Retinal pigment epithelial cell (primary cell): ENCODE measurements around the gene UBE3C.
"Not testable (repeated sequence)": the region's sequence is repeated elsewhere in the genome, so short reads cannot be mapped to it uniquely, and the experiment has no call there.

Source experiments
- DNase-seq: peaks from one replicate; pipeline ENCODE4 v3.0.0-alpha.2; 2010; ENCODE audit warnings: low read depth
- H3K4me3 ChIP-seq: 2 replicates; pipeline ENCODE4 v1.5.1; 2011; ENCODE audit warnings: mild to moderate bottlenecking, low read length, control low read depth, moderate library complexity
- CTCF ChIP-seq: conservative IDR thresholded peaks from 2 replicates; pipeline ENCODE4 v1.5.1; 2011; ENCODE audit warnings: low read depth, low read length, control low read depth, inconsistent platforms

UBE3C gene

DNA sequence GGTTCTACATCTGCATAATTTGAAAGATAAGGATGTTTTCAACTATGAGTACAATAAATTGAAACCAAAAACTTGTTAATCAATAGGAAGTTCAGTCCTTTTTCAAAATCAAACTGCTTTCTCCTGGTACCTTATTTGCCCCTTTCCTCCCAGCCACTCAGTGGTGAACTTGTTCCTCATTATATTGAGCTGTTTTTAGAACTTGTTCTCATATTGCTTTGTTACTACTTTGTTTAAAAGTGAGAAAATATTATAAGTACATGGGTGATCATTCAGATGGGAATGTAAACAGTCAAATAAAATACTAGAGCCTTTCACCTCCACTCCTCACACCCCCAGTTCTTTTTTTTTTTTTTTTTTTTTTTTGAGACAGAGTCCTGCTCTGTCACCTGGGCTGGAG is 17.2 kb downstream of the UBE3C start:
- no peak for DNase-seq
- H3K4me3 ChIP-seq: no peak overlapping the region
- TF ChIP-seq CTCF: no peak

- H3K4me3 ChIP-seq: no peak overlapping the region
- DNase-seq: no peak
- TF ChIP-seq CTCF: no peak
Measured at GRCh38 chr7:157158400-157158799, 19.7 kb downstream of the UBE3C start.

DNA sequence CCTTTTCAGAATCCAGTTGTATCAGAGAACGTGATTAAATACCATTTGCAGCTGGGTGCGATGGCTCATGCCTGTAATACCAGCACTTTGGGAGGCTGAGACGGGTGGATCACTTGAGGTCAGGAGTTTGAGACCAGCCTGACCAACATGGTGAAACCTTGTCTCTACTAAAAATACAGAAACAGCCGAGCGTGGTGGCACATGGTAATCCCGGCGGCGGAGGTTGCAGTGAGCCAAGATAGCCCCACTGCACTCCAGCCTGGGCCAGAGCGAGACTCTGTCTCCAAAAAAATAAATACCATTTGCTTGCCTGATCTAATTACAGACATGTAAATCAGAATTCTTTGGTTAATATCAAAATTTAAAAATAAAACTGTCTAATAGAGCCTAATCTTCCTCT is 20.8 kb downstream of the UBE3C start:
- not testable (repeated sequence) for H3K4me3 ChIP-seq, DNase-seq

- no peak for DNase-seq
- no peak overlapping the region for H3K4me3 ChIP-seq
- TF ChIP-seq CTCF: no peak
Measured at GRCh38 chr7:157160433-157160832, 21.7 kb downstream of the UBE3C start.

DNA sequence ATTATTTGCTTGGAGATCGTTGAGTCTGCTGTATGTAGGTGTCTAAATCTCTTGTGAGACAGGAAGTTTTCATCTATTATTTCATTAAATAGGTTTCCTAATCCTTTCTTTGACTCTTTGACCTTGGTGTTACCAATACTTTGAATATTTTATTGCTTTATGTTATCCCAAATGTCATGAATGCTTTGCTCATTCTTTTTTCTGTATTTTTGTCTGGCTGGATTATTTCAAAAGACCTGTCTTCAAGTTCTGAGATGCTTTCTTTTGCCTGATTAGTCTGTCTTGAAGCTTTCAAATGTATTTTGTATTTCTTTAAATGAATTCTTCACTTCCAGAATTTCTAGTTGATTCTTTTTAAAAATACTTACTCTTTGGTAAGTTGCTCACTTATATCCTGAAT is 27.3 kb downstream of the UBE3C start:
- H3K4me3 ChIP-seq: no peak overlapping the region

DNA sequence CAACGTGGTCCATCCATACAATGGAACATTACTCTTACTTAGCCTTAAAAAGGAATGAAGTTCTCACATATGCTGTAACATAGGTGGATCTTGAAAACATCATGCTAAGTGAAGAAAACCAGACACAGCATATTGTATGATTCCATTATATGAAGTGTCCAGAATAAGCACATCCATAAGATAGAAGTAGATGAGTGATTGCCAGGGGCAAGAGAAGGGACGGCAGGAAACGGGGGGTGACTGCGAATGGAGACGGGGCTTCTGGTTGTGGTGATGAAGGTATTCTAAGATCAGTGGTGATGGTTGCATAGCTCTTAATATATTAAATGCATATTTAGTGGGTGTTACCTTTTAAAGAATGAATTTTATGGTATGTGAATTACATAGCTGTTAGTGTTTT is 29.8 kb downstream of the UBE3C start:
- no peak for DNase-seq
- TF ChIP-seq CTCF: no peak
- H3K4me3 ChIP-seq: no peak overlapping the region

More for the DNA sequence above, 27.3 kb downstream of the UBE3C start:
- no peak for TF ChIP-seq CTCF
- DNase-seq: no peak

GRCh38 chr7:157176771-157177170 is 38.0 kb downstream of the UBE3C start:
- DNase-seq: no peak
- H3K4me3 ChIP-seq: no peak overlapping the region
- no peak for TF ChIP-seq CTCF

GRCh38 chr7:157177333-157177982 is 38.7 kb downstream of the UBE3C start:
- DNase-seq: no peak
- H3K4me3 ChIP-seq: no peak overlapping the region
- TF ChIP-seq CTCF: no peak
